Naive thymus-derived CD4-positive, alpha-beta T cell (primary cell): ENCODE results near the gene UBQLN4. TPM values are rescaled to one million over a fixed set of nuclear protein-coding genes. Genes with fewer than 3 reads are reported as not detected.

Experiments used
- ATAC-seq: fragments of 150-1000 bp; cut with Tn5 transposase; 2 replicates; pipeline ENCODE4 v1.10.0; 2021; ENCODE audit warnings: mild to moderate bottlenecking, moderate library complexity
- CTCF ChIA-PET: fragments of 350-600 bp; sonication (Branson Sonifier 250); formaldehyde crosslinking; loops from one replicate; lab custom pipeline; 2021; ENCODE audit warnings: antibody characterized with exemption; lab: Charles Lee
- POLR2A ChIA-PET: fragments of 350-600 bp; sonication (Branson Sonifier 250); formaldehyde crosslinking; loops from one replicate; lab custom pipeline; 2021; ENCODE audit warnings: antibody characterized with exemption, inconsistent platforms; lab: Charles Lee
- DNase-seq, 9 donors: peaks; one replicate each; pipeline versions ENCODE4 v3.0.0 to v3.0.0-alpha.2; 2020 to 2022; ENCODE audit warnings: mixed read lengths in 1 of 9
- H3K27ac ChIP-seq: one replicate; pipeline ENCODE4 v1.7.0; 2013; ENCODE audit warnings: mild to moderate bottlenecking, low read depth, low read length, moderate library complexity
- H3K27me3 ChIP-seq, 2 donors: one replicate each; pipeline ENCODE4 v1.7.0; 2013; ENCODE audit warnings: low read length in 2 of 2, mild to moderate bottlenecking in 2 of 2, moderate library complexity in 2 of 2; ENCODE audit not compliant: control insufficient read depth in 2 of 2, insufficient read depth in 2 of 2
- H3K36me3 ChIP-seq, 3 experiments: 1 replicate in 2 of 3; 2 replicates in 1 of 3; pipeline ENCODE4 v1.7.0; 2013; ENCODE audit warnings: low read length in 3 of 3, mild to moderate bottlenecking in 3 of 3, moderate library complexity in 1 of 3; ENCODE audit not compliant: insufficient read depth in 3 of 3, control insufficient read depth in 2 of 3
- H3K4me1 ChIP-seq, 2 donors: one replicate each; pipeline ENCODE4 v1.7.0; 2013; ENCODE audit warnings: low read length in 2 of 2, mild to moderate bottlenecking in 2 of 2, moderate library complexity in 1 of 2; ENCODE audit not compliant: control insufficient read depth in 2 of 2, insufficient read depth in 2 of 2
- H3K4me3 ChIP-seq: 2 replicates; pipeline ENCODE4 v1.7.0; 2013; ENCODE audit warnings: mild to moderate bottlenecking, low read length
- H3K9me3 ChIP-seq, 3 experiments: 1 replicate in 2 of 3; 2 replicates in 1 of 3; pipeline ENCODE4 v1.7.0; 2013; ENCODE audit warnings: low read length in 3 of 3; ENCODE audit not compliant: control insufficient read depth in 2 of 3
- H3K27ac Mint-ChIP-seq, 9 donors: one replicate each; pipeline ENCODE4 v1.8.0; 2020 to 2022; ENCODE audit warnings: mixed read lengths in 9 of 9, mild to moderate bottlenecking in 8 of 9, moderate library complexity in 5 of 9, inconsistent platforms in 2 of 9
- H3K27me3 Mint-ChIP-seq, 5 donors: one replicate each; pipeline ENCODE4 v1.8.0; 2021 to 2022; ENCODE audit warnings: mixed read lengths in 5 of 5, mild to moderate bottlenecking in 1 of 5
- H3K36me3 Mint-ChIP-seq, 5 donors: one replicate each; pipeline ENCODE4 v1.8.0; 2020 to 2022; ENCODE audit warnings: mixed read lengths in 5 of 5, mild to moderate bottlenecking in 3 of 5, inconsistent platforms in 1 of 5
- H3K4me1 Mint-ChIP-seq, 7 donors: one replicate each; pipeline ENCODE4 v1.8.0; 2020 to 2022; ENCODE audit warnings: mixed read lengths in 7 of 7, mild to moderate bottlenecking in 3 of 7, inconsistent platforms in 1 of 7
- H3K4me3 Mint-ChIP-seq, 10 donors: one replicate each; pipeline ENCODE4 v1.8.0; 2020 to 2022; ENCODE audit warnings: mild to moderate bottlenecking in 10 of 10, mixed read lengths in 10 of 10, moderate library complexity in 6 of 10, inconsistent platforms in 2 of 10
- H3K9me3 Mint-ChIP-seq, 11 donors: one replicate each; pipeline ENCODE4 v1.8.0; 2020 to 2022; ENCODE audit warnings: mixed read lengths in 11 of 11, mild to moderate bottlenecking in 4 of 11, inconsistent platforms in 1 of 11, moderate library complexity in 1 of 11
- intact Hi-C, 2 donors: fragments of 100-400 bp; cut with micrococcal nuclease; formaldehyde crosslinking; loops; one replicate each; pipeline ENCODE4 v1.15.1; 2023
- polyA plus RNA-seq, 2 donors: library from polyadenylated mRNA; unstranded; fragments of 300-500 nt; fragmentation: Illumina TruSeq; gene quantifications; one replicate each; pipeline ENCODE4 v1.2.3, GENCODE V29; 2021
- total RNA-seq, 6 experiments: library from RNA in 5 of 6; stranded (reverse) in 5 of 6; gene quantifications; 1 replicate in 5 of 6; 2 replicates in 1 of 6; pipeline ENCODE4 v1.2.3 and lab custom pipeline; 2021 to 2026

Gene UBQLN4
- total and polyA plus RNA-seq, 7 experiments from 2014 or later: 6.7 to 37.6 (median 18.6) TPM

DNA sequence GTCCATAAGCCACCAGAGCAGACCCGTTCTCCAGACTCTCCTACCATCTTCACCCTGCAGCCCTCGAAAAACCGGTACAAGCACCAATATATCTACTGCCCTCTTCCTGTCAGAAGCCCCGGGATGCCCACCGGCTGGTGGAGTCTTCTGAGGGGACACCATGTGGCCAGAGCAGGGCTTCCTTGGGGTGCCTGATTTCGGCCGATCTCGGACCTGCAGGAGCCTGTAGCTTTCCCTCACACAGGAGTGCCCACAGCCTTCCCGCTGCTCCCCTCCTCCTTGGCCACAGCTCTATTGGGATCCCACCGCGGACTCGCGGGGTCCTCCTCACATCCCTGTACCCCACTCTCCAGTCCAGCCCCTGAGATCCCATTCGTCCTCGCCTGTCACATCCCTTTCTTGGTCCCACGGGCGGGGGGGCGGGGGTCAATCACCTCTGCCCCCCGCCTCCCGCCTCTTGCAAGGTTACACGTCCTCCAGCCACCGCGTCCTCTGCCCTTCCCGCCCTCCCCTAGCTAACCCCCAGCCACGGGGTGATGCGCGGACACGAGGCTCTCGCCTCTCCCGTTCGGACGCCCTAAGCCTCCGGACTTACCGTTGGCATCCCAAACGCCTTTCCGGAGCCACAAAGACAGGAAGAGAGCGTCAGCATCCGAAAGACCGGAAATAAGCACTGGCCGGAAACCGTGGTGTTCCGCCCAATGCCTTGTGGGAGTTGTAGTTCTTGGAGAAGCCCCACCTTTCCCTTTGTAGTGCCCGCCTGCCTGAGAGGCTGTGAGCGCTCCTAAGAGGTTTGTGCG lies 33.1 kb downstream of the UBQLN4 start, which contains the start of gene SSR2:
Gene SSR2 (minus strand): TSS at position 659 of the 800 bp plus-strand sequence. CDS start 784 bp downstream, outside the sequence.
- H3K4me3 Mint-ChIP-seq: peak within 1 kb of the TSS; percentile 87 to 99 (median 96)
- ATAC-seq: peak; percentile 99
- H3K36me3 Mint-ChIP-seq: peaks cover 3 to 23% (median 16%) of the 10 kb centered on the region in 5 donors
- peak within 1 kb of the TSS; percentile 87 for H3K4me3 ChIP-seq
- H3K27ac ChIP-seq: peak within 1 kb of the TSS; percentile 74
- no peaks in the 10 kb centered on the region for H3K9me3 ChIP-seq
- POLR2A ChIA-PET: interaction anchor here (0.6 to 2.4 kb wide), 8 partner anchors 11 to 85 kb away, joined by 3 to 11 read pairs (median 3); partner anchors contain the start of genes ARHGEF2 and UBQLN4
- H3K27me3 ChIP-seq: no peaks in the 10 kb centered on the region
- peaks cover 0 to 14% (median 5%) of the 10 kb centered on the region in 3 experiments for H3K36me3 ChIP-seq
- DNase-seq: peak; percentile 44 to 91 (median 84)
- peaks cover 0 to 12% (median 0%) of the 10 kb centered on the region in 5 donors for H3K27me3 Mint-ChIP-seq
- no peaks in the 10 kb centered on the region for H3K9me3 Mint-ChIP-seq
- H3K27ac Mint-ChIP-seq: peak within 1 kb of the TSS; percentile 89 to 99 (median 95)
- CTCF ChIA-PET: no interaction called here
- peaks cover 4 to 9% of the 10 kb centered on the region in 2 donors for H3K4me1 ChIP-seq
- peaks cover 20 to 47% (median 41%) of the 10 kb centered on the region in 7 donors for H3K4me1 Mint-ChIP-seq
- intact Hi-C loops: loop anchor here (1.0 to 2.0 kb wide), 9 partner anchors 34 to 696 kb away; partner anchors contain the start of genes KHDC4 (in 2 of the 2), LAMTOR2 (in 2 of the 2), ARHGEF2 (in 1 of the 2) and SLC25A44 (in 1 of the 2)

DNA sequence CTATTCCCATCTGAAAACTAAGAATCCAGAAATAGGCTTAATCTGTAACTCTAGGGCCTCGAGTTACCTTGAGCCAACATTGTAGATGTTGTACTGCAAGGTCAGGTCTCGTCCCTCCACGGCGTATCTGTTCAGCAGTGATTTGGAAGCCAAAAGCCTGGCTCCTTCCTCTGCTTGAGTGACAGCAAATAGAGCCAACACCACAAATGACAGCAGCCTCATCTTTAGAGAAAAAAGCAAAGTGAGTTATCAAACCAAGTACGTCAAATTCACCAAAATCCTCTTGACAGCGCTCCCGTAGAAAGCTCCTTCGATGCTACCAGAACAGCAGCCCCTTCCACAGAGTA lies 33.7 kb downstream of the UBQLN4 start:
- POLR2A ChIA-PET: interaction anchor here (1.4 to 2.4 kb wide), 2 partner anchors 33 to 42 kb away, joined by 4 to 11 read pairs; partner anchors contain the start of genes ARHGEF2 and UBQLN4
- peaks cover 0 to 8% (median 0%) of the 10 kb centered on the region in 5 donors for H3K27me3 Mint-ChIP-seq
- Histone ChIP-seq H3K27me3 (no peaks in the 10 kb centered on the region), H3K27ac (peak overlapping the region; percentile 74), H3K4me1 (peaks cover 4 to 9% of the 10 kb centered on the region in 2 donors), H3K36me3 (peaks cover 2 to 17% (median 5%) of the 10 kb centered on the region in 3 experiments), H3K9me3 (no peaks in the 10 kb centered on the region), H3K4me3 (peak overlapping the region; percentile 87)
- H3K4me3 Mint-ChIP-seq: peak overlapping the region; percentile 87 to 99 (median 96)
- H3K36me3 Mint-ChIP-seq: peaks cover 3 to 23% (median 16%) of the 10 kb centered on the region in 5 donors
- CTCF ChIA-PET: no interaction called here
- H3K4me1 Mint-ChIP-seq: peaks cover 20 to 47% (median 41%) of the 10 kb centered on the region in 7 donors
- H3K27ac Mint-ChIP-seq: peak overlapping the region; percentile 62 to 98 (median 91)
- H3K9me3 Mint-ChIP-seq: no peaks in the 10 kb centered on the region
- DNase-seq: no peak
- no peak for ATAC-seq
- intact Hi-C loops: loop anchor here (1.0 to 2.0 kb wide), 5 partner anchors 41 to 437 kb away; partner anchors contain the start of genes ARHGEF2 (in 1 of the 2), KHDC4 (in 1 of the 2) and SYT11 (in 1 of the 2)

DNA sequence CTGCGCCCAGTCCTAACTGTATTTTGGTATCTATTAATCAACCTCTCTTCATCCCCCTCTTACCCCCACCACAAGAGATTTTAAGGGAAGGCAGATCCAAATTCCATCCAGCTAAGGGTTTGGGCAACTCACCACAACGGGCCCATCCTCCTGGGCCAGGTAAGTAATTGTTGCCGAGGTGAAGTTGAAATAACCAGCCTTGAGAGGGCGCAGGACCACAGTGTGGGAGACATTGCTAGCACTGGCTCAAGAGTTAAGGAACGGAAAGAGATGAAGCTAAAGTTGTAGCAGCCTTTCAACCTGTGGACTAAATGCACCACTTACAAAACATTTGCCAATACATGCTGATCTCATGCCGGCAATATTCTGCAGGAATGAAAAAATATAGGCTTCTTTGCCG lies 38.8 kb downstream of the UBQLN4 start:
- Mint-ChIP-seq H3K4me1 (peaks cover 15 to 36% (median 28%) of the 10 kb centered on the region in 7 donors), H3K9me3 (no peaks in the 10 kb centered on the region), H3K27ac (peak overlapping the region in 1 of 9 donors; percentile 65), H3K4me3 (peak overlapping the region in 1 of 10 donors; percentile 29), H3K27me3 (no peaks in the 10 kb centered on the region), H3K36me3 (peaks cover 10 to 51% (median 34%) of the 10 kb centered on the region in 5 donors)
- ATAC-seq (no peak), DNase-seq (no peak)
- Histone ChIP-seq H3K27ac (no peak overlapping the region), H3K27me3 (no peaks in the 10 kb centered on the region), H3K36me3 (peaks cover 21 to 67% (median 28%) of the 10 kb centered on the region in 3 experiments), H3K9me3 (no peaks in the 10 kb centered on the region), H3K4me3 (no peak overlapping the region), H3K4me1 (peaks cover 0 to 4% of the 10 kb centered on the region in 2 donors)
- CTCF ChIA-PET: interaction anchor here (0.6 kb wide), 1 partner anchor 8 kb away, joined by 3 read pairs; no protein-coding TSS in a partner anchor
- POLR2A ChIA-PET: no interaction called here
- intact Hi-C loops: no loop called here

DNA sequence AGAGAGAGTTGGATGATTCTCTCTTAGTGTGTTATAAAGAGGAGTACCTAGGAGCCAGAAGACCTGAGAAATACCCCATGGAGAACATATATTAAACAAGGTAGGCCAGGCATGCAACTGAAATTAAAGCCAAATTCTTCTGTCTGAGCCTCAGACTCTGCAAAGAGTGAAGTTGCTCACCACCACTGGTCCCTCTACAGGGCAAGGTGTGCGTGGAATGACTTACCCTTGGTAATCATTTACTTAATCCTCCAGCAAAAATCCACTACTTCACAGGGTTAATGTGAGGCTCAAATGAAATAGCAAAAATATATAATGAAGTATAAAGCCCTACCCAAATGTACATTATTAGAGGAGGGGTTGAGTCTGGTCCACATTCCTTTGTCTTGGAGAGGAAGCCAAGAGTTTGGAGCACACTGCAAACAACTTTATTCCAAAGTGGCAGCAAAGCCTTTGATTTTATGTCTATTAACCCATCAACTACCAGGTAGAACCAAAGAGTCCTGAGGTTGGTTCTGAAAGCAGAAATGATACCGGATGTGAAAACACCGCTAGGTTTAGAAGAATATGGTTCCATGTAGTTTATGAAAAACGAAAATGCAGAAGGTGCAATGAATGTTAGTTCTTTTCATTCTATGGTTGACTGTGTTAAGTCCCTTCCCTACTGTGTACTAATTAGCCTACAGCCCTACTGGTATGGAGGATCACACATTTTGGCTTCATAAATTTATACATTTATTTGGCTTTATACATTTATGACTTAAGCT lies 41.4 kb downstream of the UBQLN4 start:
- intact Hi-C loops: no loop called here
- no peaks in the 10 kb centered on the region for H3K27me3 Mint-ChIP-seq

DNA sequence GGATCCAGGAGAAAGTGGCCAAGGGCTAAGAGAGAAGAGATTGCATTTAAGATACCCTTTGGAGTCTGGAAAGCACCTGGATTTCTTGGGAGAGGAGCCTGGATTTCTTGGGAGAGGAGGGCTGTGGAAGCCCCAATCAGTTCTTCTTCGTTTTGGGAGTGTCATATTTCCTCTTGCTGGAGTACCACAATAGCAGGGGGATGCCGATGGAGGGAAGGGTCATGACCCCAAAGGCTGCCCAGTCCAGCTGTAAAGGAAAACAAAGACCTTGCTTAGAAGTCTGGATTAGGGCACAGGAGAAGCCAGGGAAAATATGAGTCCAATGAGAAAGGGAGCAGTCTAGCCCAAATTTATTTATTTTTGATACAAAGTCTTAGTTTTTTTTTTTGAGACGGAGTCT lies 44.2 kb downstream of the UBQLN4 start:
- intact Hi-C loops: loop anchor here in 1 of 2 donors (5.0 kb wide), 1 partner anchor 58 kb away; no protein-coding TSS in a partner anchor
- ChIA-PET CTCF (interaction anchor here (0.5 to 0.6 kb wide), 2 partner anchors 123 to 1646 kb away, joined by 3 read pairs; no protein-coding TSS in a partner anchor), POLR2A (interaction anchor here (1.0 kb wide), 1 partner anchor 12 kb away, joined by 3 read pairs; the partner anchor contains the start of gene SSR2)
- Mint-ChIP-seq H3K4me3 (no peak overlapping the region), H3K27ac (peak overlapping the region in 1 of 9 donors; percentile 58), H3K9me3 (no peaks in the 10 kb centered on the region), H3K4me1 (peaks cover 16 to 36% (median 27%) of the 10 kb centered on the region in 7 donors), H3K36me3 (peaks cover 7 to 41% (median 22%) of the 10 kb centered on the region in 5 donors), H3K27me3 (no peaks in the 10 kb centered on the region)
- Histone ChIP-seq H3K27me3 (no peaks in the 10 kb centered on the region), H3K4me3 (no peak overlapping the region), H3K4me1 (peaks cover 13 to 15% of the 10 kb centered on the region in 2 donors), H3K9me3 (no peaks in the 10 kb centered on the region), H3K36me3 (peaks cover 19 to 61% (median 31%) of the 10 kb centered on the region in 3 experiments), H3K27ac (no peak overlapping the region)
- no peak for ATAC-seq
- DNase-seq: no peak

More for the DNA sequence above, 41.4 kb downstream of the UBQLN4 start:
- CTCF ChIA-PET: no interaction called here
- no peak overlapping the region for H3K4me3 Mint-ChIP-seq
- H3K27ac Mint-ChIP-seq: peak overlapping the region in 1 of 9 donors; percentile 38
- H3K27ac ChIP-seq: no peak overlapping the region
- peaks cover 7 to 52% (median 29%) of the 10 kb centered on the region in 5 donors for H3K36me3 Mint-ChIP-seq
- H3K9me3 ChIP-seq: no peaks in the 10 kb centered on the region
- no peaks in the 10 kb centered on the region for H3K4me1 ChIP-seq
- H3K27me3 ChIP-seq: no peaks in the 10 kb centered on the region
- H3K9me3 Mint-ChIP-seq: no peaks in the 10 kb centered on the region
- peaks cover 3 to 27% (median 13%) of the 10 kb centered on the region in 7 donors for H3K4me1 Mint-ChIP-seq
- H3K4me3 ChIP-seq: no peak overlapping the region
- DNase-seq (no peak), ATAC-seq (no peak)
- peaks cover 24 to 77% (median 36%) of the 10 kb centered on the region in 3 experiments for H3K36me3 ChIP-seq
- POLR2A ChIA-PET: no interaction called here
